GM13976 (cell line): ENCODE measurements around the gene GAN.

ENCODE experiments used
- DNase-seq: peaks from one replicate; pipeline ENCODE4 v3.0.0; 2012; ENCODE audit warnings: low spot score
- CTCF ChIP-seq: IDR thresholded peaks from 2 replicates; pipeline ENCODE4 v1.5.1; 2012; ENCODE audit warnings: borderline replicate concordance, mild to moderate bottlenecking; ENCODE audit not compliant: insufficient read depth; ENCODE audit errors: extremely low read depth, missing control alignments, control extremely low read depth
- in situ Hi-C: fragments of 300-500 bp; cut with MboI; formaldehyde crosslinking; loops from one replicate; pipeline ENCODE4 v1.12.0; 2022; ENCODE audit warnings: low sequenced_read_pairs, mixed read lengths, inconsistent platforms; ENCODE audit not compliant: unreplicated experiment

The GAN gene

GRCh38 chr16:81280393-81280792 lies 34.4 kb upstream of the GAN start:
- no peak for DNase-seq
- TF ChIP-seq CTCF: no peak
- in situ Hi-C loops: no loop called here

GRCh38 chr16:81283044-81283443 lies 31.7 kb upstream of the GAN start:
- in situ Hi-C loops: no loop called here
- TF ChIP-seq CTCF: no peak
- no peak for DNase-seq

GRCh38 chr16:81284995-81285600 lies 29.7 kb upstream of the GAN start:
- no peak for TF ChIP-seq CTCF
- in situ Hi-C loops: no loop called here
- DNase-seq: no peak

GRCh38 chr16:81286190-81286589 lies 28.6 kb upstream of the GAN start:
- in situ Hi-C loops: no loop called here
- TF ChIP-seq CTCF: no peak
- DNase-seq: no peak

- in situ Hi-C loops: no loop called here
- no peak for TF ChIP-seq CTCF
- no peak for DNase-seq
Measured at GRCh38 chr16:81291117-81291516, 23.6 kb upstream of the GAN start.

GRCh38 chr16:81292936-81293335 lies 21.8 kb upstream of the GAN start:
- no peak for TF ChIP-seq CTCF
- DNase-seq: no peak
- in situ Hi-C loops: no loop called here
